HS-5 (cell line): ENCODE data around the gene DZIP1.
"Not testable (repeated sequence)": the region's sequence is repeated elsewhere in the genome, so short reads cannot be mapped to it uniquely, and the experiment has no call there.

ENCODE experiments used
- DNase-seq: peaks from one replicate; pipeline ENCODE4 v3.0.0-alpha.2; 2012; ENCODE audit warnings: low read depth

Gene DZIP1

GRCh38 chr13:95644601-95645052, at the start of gene DZIP1:
Gene DZIP1, minus strand, starts transcription at chr13:95644706. Its CDS starts 2,677 bp downstream, at chr13:95642029.
- DNase-seq = no peak

- DNase-seq = not testable (repeated sequence)
Observed at GRCh38 chr13:95690986-95691385, 46.5 kb upstream of the DZIP1 start.

GRCh38 chr13:95689582-95689926, 45.0 kb upstream of the DZIP1 start:
- no peak for DNase-seq

GRCh38 chr13:95684960-95685359, 40.5 kb upstream of the DZIP1 start:
- not testable (repeated sequence) for DNase-seq

- no peak for DNase-seq
Observed at GRCh38 chr13:95684418-95684817, 39.9 kb upstream of the DZIP1 start.

- no peak for DNase-seq
Observed at GRCh38 chr13:95679722-95680121, 35.2 kb upstream of the DZIP1 start.

GRCh38 chr13:95678967-95679366, 34.5 kb upstream of the DZIP1 start:
- no peak for DNase-seq

DNA sequence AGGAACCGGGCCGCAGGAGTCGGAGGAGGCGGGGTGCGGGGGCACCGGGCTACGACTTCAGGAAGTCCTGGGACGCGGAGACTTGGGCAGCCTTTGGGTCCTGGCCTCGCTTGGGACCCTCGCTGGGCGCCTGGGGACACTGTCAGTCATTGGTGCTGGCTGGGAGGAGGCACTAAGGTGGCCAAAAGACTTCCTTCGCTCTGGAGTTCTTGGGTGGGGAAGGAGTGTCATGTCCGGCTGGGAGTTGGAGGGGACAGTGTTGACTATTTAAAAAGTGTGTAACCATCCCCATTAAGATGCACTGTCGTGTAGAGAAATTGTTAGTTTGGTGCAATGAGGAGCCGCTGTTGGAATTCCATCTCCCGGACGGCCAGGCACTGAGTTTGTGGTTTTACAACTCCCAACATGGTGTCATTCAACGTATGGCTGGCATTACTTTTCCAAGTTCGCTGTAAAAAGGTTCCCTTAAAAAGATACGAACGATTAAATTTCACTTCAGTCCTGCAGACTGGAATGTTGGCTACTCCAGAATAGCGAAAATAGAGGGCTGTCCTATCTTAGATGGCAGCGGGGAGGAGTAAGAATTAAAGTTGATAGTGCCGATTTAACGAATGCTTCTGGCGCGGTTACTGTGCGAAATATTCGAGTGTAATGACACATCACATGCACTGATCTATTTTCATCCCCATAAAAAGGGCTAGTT, 33.2 kb upstream of the DZIP1 start:
- DNase-seq = no peak

DNA sequence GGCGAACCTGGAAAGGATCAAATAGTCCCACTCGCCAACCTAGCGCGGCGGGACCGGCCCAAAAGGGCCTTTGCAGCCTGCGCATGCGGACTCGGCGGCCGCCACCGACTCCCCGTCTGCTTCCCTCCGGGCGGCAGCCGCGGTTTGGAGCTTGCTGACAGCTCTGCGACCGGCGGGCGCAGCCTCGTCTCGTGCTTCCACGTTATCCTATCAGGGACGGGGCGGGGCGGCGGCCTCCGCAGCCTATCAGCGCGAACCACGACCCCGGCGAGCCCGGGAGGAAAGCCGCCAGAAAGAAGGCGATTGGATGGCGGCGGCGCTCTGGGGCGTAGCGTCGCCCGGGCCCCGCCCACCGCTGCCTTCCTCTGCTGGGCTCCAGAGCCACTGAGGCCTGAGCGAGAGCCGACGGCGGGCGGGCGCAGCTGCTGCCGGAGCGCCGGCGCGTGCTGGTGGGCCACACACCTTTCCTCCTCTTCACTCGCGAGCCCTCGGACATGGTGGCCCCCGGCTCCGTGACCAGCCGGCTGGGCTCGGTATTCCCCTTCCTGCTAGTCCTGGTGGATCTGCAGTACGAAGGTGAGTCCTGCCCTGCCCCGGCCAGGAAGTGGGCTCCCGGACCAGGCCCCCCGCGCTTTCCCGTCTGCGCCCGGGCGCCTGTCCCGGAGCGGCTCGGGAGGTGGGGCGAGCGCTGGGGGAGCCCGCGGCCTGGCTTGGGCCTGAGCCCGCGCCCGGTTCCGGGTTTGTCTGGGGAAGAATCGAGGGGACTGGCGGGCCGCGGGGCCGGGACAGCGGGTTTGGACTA, 32.5 kb upstream of the DZIP1 start, which contains the start of gene DNAJC3:
DNAJC3 (plus strand) TSS at position 378 of the 802 bp plus-strand sequence; CDS start at position 495, 117 bp downstream.
- peak; percentile 56 for DNase-seq

DNA sequence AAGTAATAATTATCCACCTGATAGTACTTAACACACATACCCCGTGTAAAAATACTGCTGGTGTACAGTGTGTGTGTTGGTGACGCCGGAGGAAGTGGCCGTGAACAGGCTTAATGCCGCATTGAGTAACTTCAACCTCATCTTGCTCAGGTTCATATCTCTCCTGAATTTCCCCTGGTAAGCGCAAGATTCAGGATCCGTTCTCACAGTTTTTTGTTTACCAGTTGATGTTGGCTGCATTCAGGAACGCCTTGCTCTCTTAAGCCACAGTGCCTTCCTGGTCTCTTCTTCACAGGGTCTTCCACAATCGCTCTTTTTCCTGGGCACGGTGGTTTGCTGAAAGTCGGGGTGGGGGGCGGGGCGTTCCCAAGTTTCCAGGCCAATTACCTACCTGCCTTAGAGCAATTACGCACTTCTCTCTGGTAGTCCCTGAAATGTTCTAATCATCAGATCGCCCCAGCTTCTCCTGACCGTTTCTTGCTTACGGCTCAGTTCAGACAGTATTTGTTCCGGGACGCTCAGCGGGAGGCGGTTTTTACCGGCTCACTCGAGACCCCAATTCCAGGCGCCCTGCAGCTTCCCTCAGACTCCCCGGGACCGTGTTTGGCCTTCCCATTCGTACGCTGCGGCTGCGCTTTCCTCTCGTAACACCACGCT, 31.7 kb upstream of the DZIP1 start:
- no peak for DNase-seq

- DNase-seq = no peak
Observed at GRCh38 chr13:95671597-95671996, 27.1 kb upstream of the DZIP1 start.

- DNase-seq = not testable (repeated sequence)
Observed at GRCh38 chr13:95667235-95667634, 22.7 kb upstream of the DZIP1 start.

- DNase-seq = no peak
Observed at GRCh38 chr13:95660981-95661581, 16.6 kb upstream of the DZIP1 start.

GRCh38 chr13:95659500-95659899, 15.0 kb upstream of the DZIP1 start:
- DNase-seq = no peak

DNA sequence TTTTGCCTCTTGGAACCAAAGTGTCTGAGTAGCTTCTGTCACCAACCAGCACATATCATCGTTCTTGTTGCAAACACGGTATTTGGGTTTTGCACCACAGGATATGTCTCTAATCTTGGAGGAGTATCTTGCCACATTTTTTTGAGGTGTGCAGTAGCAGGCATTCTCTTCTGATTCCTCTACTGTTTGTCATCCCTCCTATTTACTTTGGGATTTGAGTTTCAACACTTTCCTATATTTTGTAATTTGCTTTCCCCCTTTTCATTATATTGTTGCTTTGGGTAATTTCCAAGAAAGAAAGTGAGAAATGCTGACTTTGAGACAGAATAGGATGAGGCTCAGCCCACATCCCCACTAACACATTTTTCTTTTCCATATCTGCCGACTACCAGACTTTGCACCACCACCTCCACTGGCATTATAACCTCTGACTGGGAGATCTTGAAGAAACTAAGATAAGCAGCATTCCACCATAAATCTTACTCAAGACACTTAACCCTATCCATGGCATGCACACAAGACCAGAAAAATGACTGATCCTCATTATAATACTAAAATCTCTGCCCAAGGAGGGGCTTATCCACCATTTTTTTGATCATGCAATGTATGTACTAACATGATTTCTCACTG, 12.0 kb upstream of the DZIP1 start:
- no peak for DNase-seq

DNA sequence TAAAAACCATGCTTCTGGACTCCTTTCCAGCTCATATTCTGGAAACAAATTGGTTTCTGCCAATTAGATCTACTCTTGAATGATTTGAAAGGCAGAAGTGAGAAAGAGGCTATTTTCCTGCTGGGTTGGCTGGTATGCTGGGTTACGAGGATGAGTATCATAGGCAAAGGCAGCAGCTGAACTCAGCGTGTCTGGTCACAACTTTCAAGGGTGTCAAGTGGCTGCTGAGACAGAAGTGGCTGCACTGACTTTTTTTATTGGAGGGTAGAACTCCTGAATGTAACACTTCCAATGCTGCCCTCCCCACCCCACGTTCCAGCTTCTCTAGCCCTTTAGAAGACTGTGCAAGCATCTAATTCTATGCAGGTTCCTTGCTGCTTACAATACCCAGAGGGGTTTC, 8.3 kb upstream of the DZIP1 start:
- DNase-seq = no peak

GRCh38 chr13:95652244-95652764, 7.8 kb upstream of the DZIP1 start:
- no peak for DNase-seq

DNA sequence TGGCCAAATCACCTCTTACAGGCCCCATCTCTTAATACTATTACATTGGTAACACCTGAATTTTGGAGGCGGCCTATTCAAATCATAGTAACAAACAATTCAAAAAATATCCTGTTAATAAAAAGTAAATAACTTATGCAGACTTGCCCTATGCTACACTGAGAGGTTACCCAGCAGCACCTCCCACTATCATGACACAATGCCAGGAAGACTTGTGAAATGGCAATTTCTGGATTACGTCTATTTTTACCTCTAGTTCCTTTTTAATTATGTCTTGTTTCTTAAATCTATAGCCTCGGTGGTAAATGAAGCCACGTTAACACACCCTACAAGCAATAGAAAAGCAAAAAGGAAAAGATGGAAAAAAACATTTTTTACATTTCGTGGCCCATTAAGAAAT, 6.2 kb upstream of the DZIP1 start:
- DNase-seq = no peak

- no peak for DNase-seq
Observed at GRCh38 chr13:95647321-95647720, 2.8 kb upstream of the DZIP1 start.

- no peak for DNase-seq
Observed at GRCh38 chr13:95643936-95644598, 439 bp downstream of the DZIP1 start.

GRCh38 chr13:95643571-95643935, 953 bp downstream of the DZIP1 start:
- no peak for DNase-seq
